Natural killer cell (primary cell): ENCODE measurements around the gene DNAH7. TPM values are rescaled to one million over a fixed set of nuclear protein-coding genes. Genes with fewer than 3 reads are reported as not detected.

Experiments
- ATAC-seq, 3 donors: fragments of 150-1000 bp in 2 of 3; fragments of 200-7000 bp in 1 of 3; cut with Tn5 transposase; 1 replicate in 1 of 3; 2 replicates in 2 of 3; pipeline ENCODE4 v1.10.0; 2021; ENCODE audit warnings: mild to moderate bottlenecking in 2 of 3, moderate library complexity in 2 of 3
- DNase-seq, 2 donors: peaks; one replicate each; pipeline versions ENCODE4 v3.0.0 to v3.0.0-alpha.2; 2013 to 2021; ENCODE audit warnings: mixed read lengths in 1 of 2
- H3K27ac ChIP-seq: one replicate; pipeline ENCODE4 v1.5.1; 2013; ENCODE audit warnings: mild to moderate bottlenecking, low read length
- H3K27me3 ChIP-seq: one replicate; pipeline ENCODE4 v1.6.1; 2013; ENCODE audit warnings: low read length; ENCODE audit not compliant: control insufficient read depth, insufficient read depth
- H3K36me3 ChIP-seq: one replicate; pipeline ENCODE4 v1.6.1; 2013; ENCODE audit warnings: low read length; ENCODE audit not compliant: control insufficient read depth, insufficient read depth
- H3K4me1 ChIP-seq: one replicate; pipeline ENCODE4 v1.6.1; 2013; ENCODE audit warnings: low read length; ENCODE audit not compliant: control insufficient read depth, insufficient read depth
- H3K4me3 ChIP-seq: one replicate; pipeline ENCODE4 v1.5.1; 2013; ENCODE audit warnings: low read length
- H3K9me3 ChIP-seq: one replicate; pipeline ENCODE4 v1.6.1; 2013; ENCODE audit warnings: low read length; ENCODE audit not compliant: control insufficient read depth, insufficient read depth
- H3K27ac Mint-ChIP-seq, 2 donors: one replicate each; pipeline ENCODE4 v1.8.0; 2022; ENCODE audit warnings: mild to moderate bottlenecking in 2 of 2, mixed read lengths in 2 of 2, moderate library complexity in 1 of 2
- H3K27me3 Mint-ChIP-seq, 2 donors: one replicate each; pipeline ENCODE4 v1.8.0; 2022; ENCODE audit warnings: low read depth in 2 of 2, mixed read lengths in 2 of 2
- H3K36me3 Mint-ChIP-seq: one replicate; pipeline ENCODE4 v1.8.0; 2022; ENCODE audit warnings: mixed read lengths
- H3K4me1 Mint-ChIP-seq, 2 donors: one replicate each; pipeline ENCODE4 v1.8.0; 2022; ENCODE audit warnings: mixed read lengths in 2 of 2
- H3K4me3 Mint-ChIP-seq: one replicate; pipeline ENCODE4 v1.8.0; 2022; ENCODE audit warnings: mild to moderate bottlenecking, moderate library complexity, mixed read lengths
- H3K9me3 Mint-ChIP-seq, 2 donors: one replicate each; pipeline ENCODE4 v1.8.0; 2022; ENCODE audit warnings: mixed read lengths in 2 of 2
- CTCF ChIP-seq: fragments of 200-600 bp; IDR thresholded peaks from one replicate; pipeline ENCODE4 v1.8.0; 2022; ENCODE audit warnings: antibody characterized with exemption
- WGBS: methylation state at CpG from one replicate; pipeline ENCODE4 v1.1.7; 2013; ENCODE audit warnings: missing lambda C conversion rate; ENCODE audit not compliant: insufficient coverage; 5-methylcytosine and 5-hydroxymethylcytosine counted together
- intact Hi-C: fragments of 100-400 bp; cut with micrococcal nuclease; formaldehyde crosslinking; loops from one replicate; pipeline ENCODE4 v1.14.2; 2022
- total RNA-seq, 4 donors: library from RNA; stranded (reverse); fragments of 120-200 nt in 1 of 4; gene quantifications; one replicate each; pipeline versions ENCODE4 v1.2.3 to v1.2.4, GENCODE V29; 2013 to 2022

Gene DNAH7
- total RNA-seq, 3 donors from 2014 or later (not counting 1 experiment from before 2014, with no cell fraction given): 0.07 to 0.20 TPM; not detected in 1

GRCh38 chr2:195759877-195760276, 308.8 kb downstream of the DNAH7 start:
- no peak for DNase-seq

DNA sequence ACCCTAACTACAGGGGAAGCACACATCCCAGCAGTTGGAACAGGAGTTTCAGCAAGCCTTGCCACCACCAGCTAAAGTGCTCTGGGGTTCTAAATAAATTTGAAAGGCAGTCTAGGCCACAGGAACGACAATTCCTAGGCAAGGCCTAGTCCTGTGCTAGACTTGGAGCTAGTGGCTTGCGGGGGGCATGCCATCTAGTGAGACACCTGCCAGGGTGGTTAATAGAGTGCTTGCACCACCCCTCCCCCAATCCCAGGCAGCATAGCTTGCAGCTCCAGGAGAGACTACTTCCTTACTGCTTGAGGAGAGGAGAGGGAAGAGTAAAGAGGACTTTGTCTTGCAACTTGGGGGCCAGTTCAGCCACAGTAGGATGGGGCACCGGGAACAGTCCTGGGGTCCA, 309.8 kb downstream of the DNAH7 start:
- no peaks in the 10 kb centered on the region for H3K36me3 ChIP-seq
- H3K4me1 ChIP-seq: no peaks in the 10 kb centered on the region
- TF ChIP-seq CTCF: no peak
- H3K27ac ChIP-seq: no peak overlapping the region
- Mint-ChIP-seq H3K27ac (no peak overlapping the region), H3K4me3 (no peak overlapping the region), H3K4me1 (no peaks in the 10 kb centered on the region), H3K9me3 (peaks cover 5 to 28% of the 10 kb centered on the region in 2 donors), H3K27me3 (peaks cover 0 to 7% of the 10 kb centered on the region in 2 donors), H3K36me3 (peaks cover 22% of the 10 kb centered on the region)
- intact Hi-C loops: no loop called here
- H3K4me3 ChIP-seq: no peak overlapping the region
- WGBS: 91% methylated on average over 3 of the region's 3 CpGs
- ATAC-seq: no peak
- H3K27me3 ChIP-seq: no peaks in the 10 kb centered on the region
- peaks cover 8% of the 10 kb centered on the region for H3K9me3 ChIP-seq
- no peak for DNase-seq

More at GRCh38 chr2:195759877-195760276, 308.8 kb downstream of the DNAH7 start:
- no peak for ATAC-seq
- Histone ChIP-seq H3K36me3 (no peaks in the 10 kb centered on the region), H3K27ac (no peak overlapping the region), H3K4me3 (no peak overlapping the region), H3K27me3 (no peaks in the 10 kb centered on the region), H3K4me1 (no peaks in the 10 kb centered on the region), H3K9me3 (peaks cover 8% of the 10 kb centered on the region)
- Mint-ChIP-seq H3K4me3 (no peak overlapping the region), H3K9me3 (peaks cover 10 to 34% of the 10 kb centered on the region in 2 donors), H3K27me3 (peaks cover 0 to 7% of the 10 kb centered on the region in 2 donors), H3K4me1 (no peaks in the 10 kb centered on the region), H3K27ac (no peak overlapping the region), H3K36me3 (peaks cover 30% of the 10 kb centered on the region)
- intact Hi-C loops: no loop called here
- TF ChIP-seq CTCF: no peak
- 100% methylated on average over 1 of the region's 1 CpG for whole genome bisulfite sequencing

DNA sequence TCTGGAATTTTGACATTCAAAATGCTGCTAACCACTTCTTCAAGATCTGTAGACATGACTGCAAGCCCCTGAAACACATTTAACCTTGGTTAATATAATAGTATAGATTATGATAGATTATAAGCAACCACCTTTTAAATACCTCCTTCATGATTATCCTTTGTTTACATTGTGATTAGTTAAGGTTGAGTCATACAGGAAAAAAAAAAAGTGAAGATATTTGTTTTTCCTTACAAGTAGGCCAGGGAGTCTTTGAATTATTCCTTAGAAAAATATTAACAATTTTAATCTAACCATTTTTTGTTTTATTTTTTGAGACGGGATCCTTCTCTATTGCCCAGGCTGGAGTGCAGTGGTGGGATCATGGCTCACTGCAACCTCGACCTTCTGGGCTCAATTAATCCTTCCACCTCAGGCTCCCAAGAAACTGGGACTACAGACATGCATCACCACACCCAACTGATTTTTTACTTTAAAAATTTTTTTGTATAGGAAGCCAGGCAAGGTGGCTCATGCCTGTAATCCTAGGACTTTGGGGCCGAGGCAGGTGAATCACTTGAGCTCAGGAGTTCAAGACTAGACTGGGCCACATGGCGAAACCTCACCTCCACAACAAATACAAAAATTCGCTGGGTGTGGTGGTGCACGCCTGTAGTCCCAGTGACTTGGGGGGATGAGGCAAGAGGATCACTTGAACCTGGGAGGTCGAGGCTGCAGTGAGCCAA, 312.3 kb downstream of the DNAH7 start:
- 91% methylated on average over 7 of the region's 7 CpGs for WGBS
- H3K27ac ChIP-seq: no peak overlapping the region
- no peaks in the 10 kb centered on the region for H3K4me1 ChIP-seq
- peaks cover 8% of the 10 kb centered on the region for H3K9me3 ChIP-seq
- DNase-seq: no peak
- TF ChIP-seq CTCF: no peak
- Mint-ChIP-seq H3K4me3 (no peak overlapping the region), H3K27ac (no peak overlapping the region), H3K27me3 (no peaks in the 10 kb centered on the region), H3K36me3 (no peaks in the 10 kb centered on the region), H3K4me1 (no peaks in the 10 kb centered on the region), H3K9me3 (peaks cover 0 to 10% of the 10 kb centered on the region in 2 donors)
- intact Hi-C loops: no loop called here
- no peak overlapping the region for H3K4me3 ChIP-seq
- H3K36me3 ChIP-seq: no peaks in the 10 kb centered on the region
- no peaks in the 10 kb centered on the region for H3K27me3 ChIP-seq
- no peak for ATAC-seq

DNA sequence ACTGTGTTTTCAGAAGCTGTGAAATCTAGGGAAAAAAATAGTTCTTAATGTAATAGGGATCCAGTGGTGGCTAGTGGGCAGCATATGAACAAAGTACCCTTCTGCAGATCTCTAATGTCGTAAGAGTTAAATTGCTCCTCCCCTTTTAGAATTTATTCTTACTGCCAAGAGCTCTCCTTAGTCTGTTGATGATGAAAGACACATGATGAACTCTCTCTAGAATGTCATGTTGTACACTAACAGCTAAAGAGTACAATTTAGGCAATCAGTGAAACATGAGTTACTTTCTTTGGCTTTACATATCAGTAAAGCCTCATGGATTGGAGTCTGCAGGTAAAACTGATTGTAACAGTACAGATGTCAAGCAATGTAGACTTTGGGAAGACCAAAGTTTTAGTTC, 327.4 kb downstream of the DNAH7 start:
- Mint-ChIP-seq H3K27me3 (no peaks in the 10 kb centered on the region), H3K4me3 (no peak overlapping the region), H3K36me3 (peaks cover 25% of the 10 kb centered on the region), H3K4me1 (no peaks in the 10 kb centered on the region), H3K9me3 (peaks cover 0 to 2% of the 10 kb centered on the region in 2 donors), H3K27ac (no peak overlapping the region)
- whole genome bisulfite sequencing: no CpG with 5 or more reads among the region's 1 CpG
- H3K9me3 ChIP-seq: no peaks in the 10 kb centered on the region
- H3K4me1 ChIP-seq: no peaks in the 10 kb centered on the region
- intact Hi-C loops: no loop called here
- ATAC-seq: no peak
- no peak for TF ChIP-seq CTCF
- no peaks in the 10 kb centered on the region for H3K27me3 ChIP-seq
- H3K36me3 ChIP-seq: peaks cover 19% of the 10 kb centered on the region
- no peak overlapping the region for H3K27ac ChIP-seq
- no peak overlapping the region for H3K4me3 ChIP-seq
- no peak for DNase-seq
